Neural progenitor cell (in vitro differentiated cells): ENCODE measurements around the gene FUCA2.

Experiments used
- CTCF ChIP-seq: fragments of 200-600 bp; sonication (generic); IDR thresholded peaks from 2 replicates; pipeline ENCODE4 v1.5.1; 2017; ENCODE audit warnings: antibody characterized with exemption, mild to moderate bottlenecking
- EZH2 ChIP-seq: fragments of 200-600 bp; sonication (generic); IDR thresholded peaks from 2 replicates; pipeline ENCODE4 v1.6.1; 2017; ENCODE audit warnings: antibody characterized with exemption, mild to moderate bottlenecking, moderate library complexity
- EZH2phosphoT487 ChIP-seq: fragments of 200-600 bp; sonication (generic); IDR thresholded peaks from 2 replicates; pipeline ENCODE4 v1.6.1; 2017; ENCODE audit warnings: antibody characterized with exemption

- TF ChIP-seq CTCF (no peak), EZH2phosphoT487 (no peak), EZH2 (no peak)
Measured at GRCh38 chr6:143556529-143556928, 45.0 kb upstream of the FUCA2 start.
